HL-60 (cell line): ENCODE results near the gene R3HDM2.

Experiments used
- DNase-seq, 2 experiments: peaks; one replicate each; pipeline ENCODE4 v3.0.0-alpha.2; 2010 to 2020; ENCODE audit warnings: low read depth in 1 of 2, low spot score in 1 of 2
- H3K27ac ChIP-seq: fragments of 250-450 bp; sonication (Bioruptor Pico); replicated peaks from 2 replicates; pipeline ENCODE4 v1.5.1; 2020; ENCODE audit warnings: mild to moderate bottlenecking, moderate library complexity
- H3K27me3 ChIP-seq: fragments of 250-450 bp; sonication (Bioruptor Pico); 2 replicates; pipeline ENCODE4 v1.5.1; 2021; ENCODE audit warnings: mild to moderate bottlenecking, moderate library complexity; ENCODE audit not compliant: insufficient read depth, poor library complexity, severe bottlenecking
- H3K4me3 ChIP-seq: replicated peaks from 2 replicates; pipeline ENCODE4 v1.5.1; 2011; ENCODE audit warnings: mild to moderate bottlenecking, control low read depth, low read length; ENCODE audit not compliant: insufficient read depth
- GABPA ChIP-seq: IDR thresholded peaks from 2 replicates; pipeline ENCODE4 v1.6.1; 2012; ENCODE audit warnings: low read depth
- POLR2AphosphoS5 ChIP-seq: IDR thresholded peaks from 2 replicates; pipeline ENCODE4 v1.6.1; 2012; ENCODE audit warnings: low read depth
- SPI1 ChIP-seq: IDR thresholded peaks from 2 replicates; pipeline ENCODE4 v1.6.1; 2012; ENCODE audit warnings: low read depth, mild to moderate bottlenecking, borderline replicate concordance
- TF ChIP-seq, protein P1 (sequence below): IDR thresholded peaks from one replicate; pipeline ENCODE4 v1.5.1; 2011; ENCODE audit warnings: low read length, control low read depth, inconsistent platforms; ENCODE audit not compliant: insufficient read depth
- TF ChIP-seq, protein P2 (sequence below): IDR thresholded peaks from 2 replicates; pipeline ENCODE4 v1.6.1; 2012; ENCODE audit warnings: low read depth; ENCODE audit not compliant: insufficient replicate concordance

The R3HDM2 gene

DNA sequence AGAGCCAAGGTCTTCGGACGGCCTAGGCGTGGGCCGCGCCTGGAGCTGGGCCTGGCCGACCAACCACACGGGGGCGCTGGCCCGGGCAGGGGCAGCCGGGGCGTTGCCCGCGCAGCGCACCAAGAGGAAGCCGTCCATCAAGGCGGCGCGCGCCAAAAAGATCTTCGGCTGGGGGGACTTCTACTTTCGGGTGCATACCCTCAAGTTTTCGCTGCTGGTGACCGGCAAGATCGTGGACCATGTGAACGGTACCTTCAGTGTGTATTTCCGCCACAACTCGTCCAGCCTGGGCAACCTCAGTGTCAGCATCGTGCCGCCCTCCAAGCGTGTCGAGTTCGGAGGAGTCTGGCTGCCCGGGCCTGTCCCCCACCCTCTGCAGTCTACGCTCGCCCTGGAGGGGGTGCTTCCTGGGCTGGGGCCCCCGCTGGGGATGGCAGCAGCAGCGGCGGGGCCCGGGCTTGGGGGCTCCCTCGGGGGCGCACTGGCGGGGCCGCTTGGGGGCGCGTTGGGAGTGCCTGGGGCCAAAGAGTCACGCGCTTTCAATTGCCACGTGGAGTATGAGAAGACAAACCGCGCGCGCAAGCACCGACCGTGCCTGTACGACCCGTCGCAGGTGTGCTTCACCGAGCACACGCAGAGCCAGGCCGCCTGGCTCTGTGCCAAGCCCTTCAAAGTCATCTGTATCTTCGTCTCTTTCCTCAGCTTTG, 205.7 kb downstream of the R3HDM2 start:
- peak in 1 of 2 experiments; percentile 53 for DNase-seq
- Histone ChIP-seq H3K4me3 (no peak overlapping the region), H3K27ac (no peak overlapping the region), H3K27me3 (peaks cover 60% of the 10 kb centered on the region)
- no peak for TF ChIP-seq GABPA
- TF ChIP-seq, protein P1, sequence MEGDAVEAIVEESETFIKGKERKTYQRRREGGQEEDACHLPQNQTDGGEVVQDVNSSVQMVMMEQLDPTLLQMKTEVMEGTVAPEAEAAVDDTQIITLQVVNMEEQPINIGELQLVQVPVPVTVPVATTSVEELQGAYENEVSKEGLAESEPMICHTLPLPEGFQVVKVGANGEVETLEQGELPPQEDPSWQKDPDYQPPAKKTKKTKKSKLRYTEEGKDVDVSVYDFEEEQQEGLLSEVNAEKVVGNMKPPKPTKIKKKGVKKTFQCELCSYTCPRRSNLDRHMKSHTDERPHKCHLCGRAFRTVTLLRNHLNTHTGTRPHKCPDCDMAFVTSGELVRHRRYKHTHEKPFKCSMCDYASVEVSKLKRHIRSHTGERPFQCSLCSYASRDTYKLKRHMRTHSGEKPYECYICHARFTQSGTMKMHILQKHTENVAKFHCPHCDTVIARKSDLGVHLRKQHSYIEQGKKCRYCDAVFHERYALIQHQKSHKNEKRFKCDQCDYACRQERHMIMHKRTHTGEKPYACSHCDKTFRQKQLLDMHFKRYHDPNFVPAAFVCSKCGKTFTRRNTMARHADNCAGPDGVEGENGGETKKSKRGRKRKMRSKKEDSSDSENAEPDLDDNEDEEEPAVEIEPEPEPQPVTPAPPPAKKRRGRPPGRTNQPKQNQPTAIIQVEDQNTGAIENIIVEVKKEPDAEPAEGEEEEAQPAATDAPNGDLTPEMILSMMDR, result peak; percentile 52

DNA sequence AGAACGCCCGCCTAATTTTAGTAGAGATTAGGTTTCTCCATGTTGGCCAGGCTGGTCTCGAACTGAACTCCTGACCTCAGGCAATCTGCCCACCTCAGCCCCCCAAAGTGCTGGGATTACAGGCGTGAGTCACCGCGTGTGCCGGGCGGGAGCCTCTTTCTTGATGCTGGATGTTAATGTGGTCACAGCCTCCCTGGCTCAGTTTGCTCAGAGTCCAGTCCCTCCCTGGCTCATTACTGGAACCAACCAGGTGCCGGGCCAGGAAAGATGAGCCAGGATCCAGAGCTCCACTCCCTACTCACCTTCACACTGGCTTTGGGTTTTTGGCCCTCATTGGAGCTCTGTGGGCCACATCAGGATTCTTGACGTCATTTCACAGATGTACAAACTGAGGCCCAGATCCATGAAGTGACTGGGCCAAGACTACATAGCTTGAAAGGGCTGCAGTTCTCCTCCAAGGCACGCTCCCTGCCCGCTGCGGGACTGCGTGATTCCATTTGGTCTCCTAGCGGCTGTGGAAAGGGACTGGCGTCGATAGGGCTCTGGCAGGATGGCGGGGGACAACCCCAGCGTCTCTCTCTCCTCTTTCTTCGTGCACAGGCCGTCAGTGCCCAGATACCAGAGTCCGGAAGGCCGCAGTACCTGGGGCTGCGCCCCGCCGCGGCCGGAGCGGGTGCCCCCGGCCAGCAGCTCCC, 206.4 kb downstream of the R3HDM2 start:
- DNase-seq, result no peak
- H3K4me3 ChIP-seq, result no peak overlapping the region
- H3K27ac ChIP-seq, result no peak overlapping the region
- TF ChIP-seq, protein P1, result no peak
- no peak for TF ChIP-seq GABPA
- TF ChIP-seq SPI1, result no peak
- TF ChIP-seq POLR2AphosphoS5, result no peak
- TF ChIP-seq, protein P2, sequence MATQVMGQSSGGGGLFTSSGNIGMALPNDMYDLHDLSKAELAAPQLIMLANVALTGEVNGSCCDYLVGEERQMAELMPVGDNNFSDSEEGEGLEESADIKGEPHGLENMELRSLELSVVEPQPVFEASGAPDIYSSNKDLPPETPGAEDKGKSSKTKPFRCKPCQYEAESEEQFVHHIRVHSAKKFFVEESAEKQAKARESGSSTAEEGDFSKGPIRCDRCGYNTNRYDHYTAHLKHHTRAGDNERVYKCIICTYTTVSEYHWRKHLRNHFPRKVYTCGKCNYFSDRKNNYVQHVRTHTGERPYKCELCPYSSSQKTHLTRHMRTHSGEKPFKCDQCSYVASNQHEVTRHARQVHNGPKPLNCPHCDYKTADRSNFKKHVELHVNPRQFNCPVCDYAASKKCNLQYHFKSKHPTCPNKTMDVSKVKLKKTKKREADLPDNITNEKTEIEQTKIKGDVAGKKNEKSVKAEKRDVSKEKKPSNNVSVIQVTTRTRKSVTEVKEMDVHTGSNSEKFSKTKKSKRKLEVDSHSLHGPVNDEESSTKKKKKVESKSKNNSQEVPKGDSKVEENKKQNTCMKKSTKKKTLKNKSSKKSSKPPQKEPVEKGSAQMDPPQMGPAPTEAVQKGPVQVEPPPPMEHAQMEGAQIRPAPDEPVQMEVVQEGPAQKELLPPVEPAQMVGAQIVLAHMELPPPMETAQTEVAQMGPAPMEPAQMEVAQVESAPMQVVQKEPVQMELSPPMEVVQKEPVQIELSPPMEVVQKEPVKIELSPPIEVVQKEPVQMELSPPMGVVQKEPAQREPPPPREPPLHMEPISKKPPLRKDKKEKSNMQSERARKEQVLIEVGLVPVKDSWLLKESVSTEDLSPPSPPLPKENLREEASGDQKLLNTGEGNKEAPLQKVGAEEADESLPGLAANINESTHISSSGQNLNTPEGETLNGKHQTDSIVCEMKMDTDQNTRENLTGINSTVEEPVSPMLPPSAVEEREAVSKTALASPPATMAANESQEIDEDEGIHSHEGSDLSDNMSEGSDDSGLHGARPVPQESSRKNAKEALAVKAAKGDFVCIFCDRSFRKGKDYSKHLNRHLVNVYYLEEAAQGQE, result no peak
- H3K27me3 ChIP-seq, result peaks cover 66% of the 10 kb centered on the region

DNA sequence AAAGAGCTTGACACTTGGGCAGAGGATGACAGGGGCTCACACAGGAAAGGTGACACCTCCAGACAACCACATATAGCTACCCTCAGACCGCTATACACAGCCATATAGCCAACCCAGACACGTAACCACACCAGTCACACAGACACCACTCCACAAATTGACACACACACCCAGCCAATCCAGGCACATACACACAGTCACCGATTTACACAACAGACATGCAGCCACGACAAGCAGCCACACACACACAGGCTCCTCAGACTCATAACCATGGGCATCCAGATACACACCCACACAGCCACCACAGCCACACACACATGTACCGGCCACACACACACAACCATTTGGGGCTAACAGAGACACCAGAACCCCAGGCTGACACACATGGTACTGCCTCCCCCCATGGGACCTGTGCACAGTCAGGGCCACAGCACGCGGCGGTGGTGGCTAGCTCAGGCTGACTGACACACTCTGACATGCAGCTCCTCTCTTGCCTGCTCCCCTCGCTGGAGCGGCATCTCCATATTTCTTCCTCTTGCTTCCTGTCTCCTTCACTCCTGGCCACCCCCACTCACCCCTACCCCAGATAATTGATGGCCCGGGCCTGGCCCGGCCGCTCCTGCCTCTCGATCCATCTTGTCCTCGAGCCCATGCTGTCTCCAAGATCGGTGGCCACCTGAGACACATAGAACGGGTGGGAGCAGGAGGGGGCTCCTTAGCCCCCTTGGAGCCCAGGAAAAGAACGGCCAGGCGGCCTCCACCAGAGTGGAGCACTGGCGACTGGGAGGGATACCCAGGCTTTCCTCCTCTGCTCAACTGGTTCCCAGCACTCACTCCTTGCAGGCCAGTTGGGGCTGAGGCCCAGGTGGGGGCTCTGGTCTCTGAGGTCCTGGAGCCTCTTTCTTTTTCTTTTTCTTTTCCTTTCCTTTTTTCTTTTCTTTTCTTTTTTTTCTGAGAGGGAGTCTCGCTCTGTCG, 207.4 kb downstream of the R3HDM2 start:
- H3K27me3 ChIP-seq, result peaks cover 76% of the 10 kb centered on the region
- TF ChIP-seq, protein P1, result no peak
- TF ChIP-seq GABPA, result no peak
- TF ChIP-seq, protein P2, result no peak
- TF ChIP-seq POLR2AphosphoS5, result no peak
- TF ChIP-seq SPI1, result no peak
- no peak overlapping the region for H3K4me3 ChIP-seq
- no peak for DNase-seq
- no peak overlapping the region for H3K27ac ChIP-seq
